ENCODE measurements around the gene SIGLEC11. TPM values are rescaled to one million over a fixed set of nuclear protein-coding genes. Genes with fewer than 3 reads are reported as not detected.

SIGLEC11 gene
- total and polyA plus RNA-seq, 2 of the 13 experiments (the other 11 are each of a cell fraction or from before 2014, with no cell fraction given): not detected

- TF ChIP-seq SKIL (CRISPR knock-in tag; IDR thresholded peaks at IDR 0.05; ENCODE audit: borderline replicate concordance) (no peak), AKAP8 (CRISPR knock-in tag; IDR thresholded peaks at IDR 0.05) (0 out of 2 replicates have a peak, but pooled peaks have one; percentile 61), SOX5 (CRISPR knock-in tag; IDR thresholded peaks at IDR 0.05; ENCODE audit: borderline replicate concordance) (no peak; the same call in 1 of the 2 replicates), ZBTB25 (CRISPR knock-in tag; IDR thresholded peaks at IDR 0.05) (peak; percentile 51; the same call in 1 of the 2 replicates), SETDB1 (CRISPR knock-in tag; IDR thresholded peaks at IDR 0.05; ENCODE audit: borderline replicate concordance) (no peak), TOE1 (CRISPR knock-in tag; IDR thresholded peaks at IDR 0.05) (no peak), MEF2D (CRISPR knock-in tag; IDR thresholded peaks at IDR 0.05) (no peak), SNAI1 (CRISPR knock-in tag; IDR thresholded peaks at IDR 0.05; ENCODE audit: borderline replicate concordance) (peak; percentile 79; the same call in 1 of the 2 replicates), ZNF367 (CRISPR knock-in tag; IDR thresholded peaks at IDR 0.05; ENCODE audit: borderline replicate concordance) (no peak), ZNF776 (CRISPR knock-in tag; IDR thresholded peaks at IDR 0.05) (peak; percentile 85; the same call in 1 of the 2 replicates), ZZZ3 (CRISPR knock-in tag; IDR thresholded peaks at IDR 0.05; ENCODE audit: borderline replicate concordance) (peak; percentile 32; the same call in 1 of the 2 replicates), ZNF331 (CRISPR knock-in tag; IDR thresholded peaks at IDR 0.05) (peak; percentile 21; the same call in 1 of the 2 replicates), AFF4 (CRISPR knock-in tag; IDR thresholded peaks at IDR 0.05) (no peak), PRDM15 (CRISPR knock-in tag; IDR thresholded peaks at IDR 0.05) (peak; percentile 64; the same call in 1 of the 2 replicates), ZNF33A (CRISPR knock-in tag; IDR thresholded peaks at IDR 0.05; ENCODE audit: borderline replicate concordance) (peak; percentile 91; the same call in 1 of the 2 replicates), RNF2 (conservative IDR thresholded peaks at IDR 0.05; ENCODE audit: low read depth) (no peak), ZSCAN9 (CRISPR knock-in tag; IDR thresholded peaks at IDR 0.05; ENCODE audit: borderline replicate concordance) (peak; percentile 19), DMAP1 (CRISPR knock-in tag; IDR thresholded peaks at IDR 0.05) (peak; percentile 93; the same call in 1 of the 2 replicates)
These were observed 31.8 kb downstream of the SIGLEC11 start, which contains the start of the genes ATF5 and NUP62 (continued) for GRCh38 chr19:49929121-49929610.
